ENCODE measurements around the gene PTPRT.

GRCh38 chr20:42506397-42506796 lies 683.3 kb downstream of the PTPRT start:
- no peak for TF ChIP-seq CTCF (IDR thresholded peaks at IDR 0.05)
- no peak for TF ChIP-seq POLR2A (IDR thresholded peaks at IDR 0.05)
